HEK293 (cell line): ENCODE measurements around the gene ATP6V0A1.

Source experiments
- BCL11B ChIP-seq: fragments of 450-650 bp; formaldehyde crosslinking; IDR thresholded peaks from 2 replicates; pipeline ENCODE4 v1.5.1; 2016; ENCODE audit warnings: low read depth, missing biosample characterization, missing genetic modification characterization
- BCL6B ChIP-seq: fragments of 450-650 bp; formaldehyde crosslinking; IDR thresholded peaks from 2 replicates; pipeline ENCODE4 v1.5.1; 2017; ENCODE audit warnings: missing biosample characterization, missing genetic modification characterization
- EGR2 ChIP-seq: fragments of 450-650 bp; formaldehyde crosslinking; IDR thresholded peaks from 2 replicates; pipeline ENCODE4 v1.5.1; 2016; ENCODE audit warnings: low read depth, missing biosample characterization, missing genetic modification characterization
- FEZF1 ChIP-seq: fragments of 450-650 bp; formaldehyde crosslinking; IDR thresholded peaks from 2 replicates; pipeline ENCODE4 v1.5.1; 2016; ENCODE audit warnings: missing biosample characterization, missing genetic modification characterization
- HOXA7 ChIP-seq: sonication (generic); formaldehyde crosslinking; IDR thresholded peaks from 2 replicates; pipeline ENCODE4 v1.8.1; 2022; ENCODE audit warnings: missing genetic modification reagents, borderline replicate concordance
- MEIS1 ChIP-seq: sonication (generic); formaldehyde crosslinking; IDR thresholded peaks from 2 replicates; pipeline ENCODE4 v1.8.1; 2022; ENCODE audit warnings: missing genetic modification reagents, mild to moderate bottlenecking, borderline replicate concordance
- MYNN ChIP-seq: fragments of 450-650 bp; formaldehyde crosslinking; IDR thresholded peaks from 2 replicates; pipeline ENCODE4 v1.5.1; 2016; ENCODE audit warnings: missing biosample characterization, missing genetic modification characterization, borderline replicate concordance
- PRDM1 ChIP-seq: fragments of 450-650 bp; formaldehyde crosslinking; IDR thresholded peaks from 2 replicates; pipeline ENCODE4; 2016; ENCODE audit warnings: missing biosample characterization, missing genetic modification characterization
- PRDM2 ChIP-seq: fragments of 450-650 bp; formaldehyde crosslinking; IDR thresholded peaks from 2 replicates; pipeline ENCODE4 v1.5.1; 2016; ENCODE audit warnings: missing biosample characterization, missing genetic modification characterization, borderline replicate concordance
- PRDM6 ChIP-seq: fragments of 450-650 bp; formaldehyde crosslinking; IDR thresholded peaks from 2 replicates; pipeline ENCODE4 v1.5.1; 2017; ENCODE audit warnings: missing biosample characterization, missing genetic modification characterization
- ZBTB48 ChIP-seq: fragments of 450-650 bp; formaldehyde crosslinking; IDR thresholded peaks from 2 replicates; pipeline ENCODE4 v1.5.1; 2016; ENCODE audit warnings: missing biosample characterization, missing genetic modification characterization
- ZFHX2 ChIP-seq: fragments of 450-650 bp; formaldehyde crosslinking; conservative IDR thresholded peaks from 2 replicates; pipeline ENCODE4 v1.5.1; 2016; ENCODE audit warnings: missing biosample characterization, missing genetic modification characterization
- ZFP41 ChIP-seq: fragments of 450-650 bp; formaldehyde crosslinking; IDR thresholded peaks from 2 replicates; pipeline ENCODE4 v1.5.1; 2016; ENCODE audit warnings: missing biosample characterization, missing genetic modification characterization, borderline replicate concordance
- ZNF354C ChIP-seq: fragments of 450-650 bp; formaldehyde crosslinking; IDR thresholded peaks from 2 replicates; pipeline ENCODE4 v1.5.1; 2016; ENCODE audit warnings: missing biosample characterization, missing genetic modification characterization, low read depth, borderline replicate concordance
- ZNF48 ChIP-seq: fragments of 450-650 bp; formaldehyde crosslinking; IDR thresholded peaks from 2 replicates; pipeline ENCODE4 v1.5.1; 2016; ENCODE audit warnings: missing biosample characterization, missing genetic modification characterization
- ZNF521 ChIP-seq: fragments of 450-650 bp; formaldehyde crosslinking; IDR thresholded peaks from 2 replicates; pipeline ENCODE4 v1.5.1; 2017; ENCODE audit warnings: missing biosample characterization, mild to moderate bottlenecking, missing genetic modification characterization
- ZNF530 ChIP-seq: fragments of 450-650 bp; formaldehyde crosslinking; IDR thresholded peaks from 2 replicates; pipeline ENCODE4 v1.5.1; 2016; ENCODE audit warnings: low read depth, missing biosample characterization, missing genetic modification characterization
- ZNF571 ChIP-seq: fragments of 450-650 bp; formaldehyde crosslinking; IDR thresholded peaks from 2 replicates; pipeline ENCODE4 v1.5.0; 2017; ENCODE audit warnings: missing biosample characterization, missing genetic modification characterization
- ZNF610 ChIP-seq: fragments of 450-650 bp; formaldehyde crosslinking; IDR thresholded peaks from 2 replicates; pipeline ENCODE4 v1.5.1; 2016; ENCODE audit warnings: missing biosample characterization, missing genetic modification characterization, borderline replicate concordance
- ZNF692 ChIP-seq: fragments of 450-650 bp; formaldehyde crosslinking; IDR thresholded peaks from 2 replicates; pipeline ENCODE4 v1.5.1; 2016; ENCODE audit warnings: missing biosample characterization, missing genetic modification characterization
- ZNF791 ChIP-seq: fragments of 450-650 bp; formaldehyde crosslinking; IDR thresholded peaks from 2 replicates; pipeline ENCODE4 v1.5.1; 2016; ENCODE audit warnings: missing biosample characterization, missing genetic modification characterization
- ZNF843 ChIP-seq: fragments of 450-650 bp; formaldehyde crosslinking; IDR thresholded peaks from 2 replicates; pipeline ENCODE4 v1.5.1; 2016; ENCODE audit warnings: missing biosample characterization, missing genetic modification characterization
- ZSCAN16 ChIP-seq: fragments of 450-650 bp; formaldehyde crosslinking; IDR thresholded peaks from 2 replicates; pipeline ENCODE4 v1.5.1; 2016; ENCODE audit warnings: missing biosample characterization, missing genetic modification characterization
- TF ChIP-seq, protein P1 (sequence below): fragments of 450-650 bp; formaldehyde crosslinking; IDR thresholded peaks from 2 replicates; pipeline ENCODE4 v1.5.1; 2016; ENCODE audit warnings: missing biosample characterization, missing genetic modification characterization
- TF ChIP-seq, protein P2 (sequence below): fragments of 450-650 bp; formaldehyde crosslinking; IDR thresholded peaks from 2 replicates; pipeline ENCODE4 v1.5.1; 2016; ENCODE audit warnings: missing biosample characterization, missing genetic modification characterization

ATP6V0A1 gene

GRCh38 chr17:42458497-42459255 is at the start of gene ATP6V0A1 (continued):
- TF ChIP-seq ZNF610 (tag by site-specific recombination) (0 out of 2 replicates have a peak, but pooled peaks have one; percentile 50), ZNF354C (no peak), PRDM2 (tag by site-specific recombination) (no peak), FEZF1 (no peak), BCL11B (tag by site-specific recombination) (peak; percentile 97), PRDM6 (tag by site-specific recombination) (no peak), HOXA7 (CRISPR knock-in tag) (no peak), ZNF521 (tag by site-specific recombination) (no peak), MYNN (tag by site-specific recombination) (no peak), ZBTB48 (no peak), ZFP41 (tag by site-specific recombination) (no peak), ZFHX2 (tag by site-specific recombination) (peak; percentile 61), ZNF843 (tag by site-specific recombination) (peak; percentile 35; the same call in 1 of the 2 replicates), ZNF48 (no peak), ZNF791 (tag by site-specific recombination) (no peak), ZNF571 (tag by site-specific recombination) (no peak), ZNF530 (tag by site-specific recombination) (no peak), ZNF692 (tag by site-specific recombination) (no peak), PRDM1 (tag by site-specific recombination) (no peak), EGR2 (tag by site-specific recombination) (peak; percentile 28), MEIS1 (no peak), BCL6B (tag by site-specific recombination) (no peak), ZSCAN16 (tag by site-specific recombination) (no peak)
- TF ChIP-seq, protein P1, sequence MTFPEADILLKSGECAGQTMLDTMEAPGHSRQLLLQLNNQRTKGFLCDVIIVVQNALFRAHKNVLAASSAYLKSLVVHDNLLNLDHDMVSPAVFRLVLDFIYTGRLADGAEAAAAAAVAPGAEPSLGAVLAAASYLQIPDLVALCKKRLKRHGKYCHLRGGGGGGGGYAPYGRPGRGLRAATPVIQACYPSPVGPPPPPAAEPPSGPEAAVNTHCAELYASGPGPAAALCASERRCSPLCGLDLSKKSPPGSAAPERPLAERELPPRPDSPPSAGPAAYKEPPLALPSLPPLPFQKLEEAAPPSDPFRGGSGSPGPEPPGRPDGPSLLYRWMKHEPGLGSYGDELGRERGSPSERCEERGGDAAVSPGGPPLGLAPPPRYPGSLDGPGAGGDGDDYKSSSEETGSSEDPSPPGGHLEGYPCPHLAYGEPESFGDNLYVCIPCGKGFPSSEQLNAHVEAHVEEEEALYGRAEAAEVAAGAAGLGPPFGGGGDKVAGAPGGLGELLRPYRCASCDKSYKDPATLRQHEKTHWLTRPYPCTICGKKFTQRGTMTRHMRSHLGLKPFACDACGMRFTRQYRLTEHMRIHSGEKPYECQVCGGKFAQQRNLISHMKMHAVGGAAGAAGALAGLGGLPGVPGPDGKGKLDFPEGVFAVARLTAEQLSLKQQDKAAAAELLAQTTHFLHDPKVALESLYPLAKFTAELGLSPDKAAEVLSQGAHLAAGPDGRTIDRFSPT (tag by site-specific recombination), result no peak
- TF ChIP-seq, protein P2, sequence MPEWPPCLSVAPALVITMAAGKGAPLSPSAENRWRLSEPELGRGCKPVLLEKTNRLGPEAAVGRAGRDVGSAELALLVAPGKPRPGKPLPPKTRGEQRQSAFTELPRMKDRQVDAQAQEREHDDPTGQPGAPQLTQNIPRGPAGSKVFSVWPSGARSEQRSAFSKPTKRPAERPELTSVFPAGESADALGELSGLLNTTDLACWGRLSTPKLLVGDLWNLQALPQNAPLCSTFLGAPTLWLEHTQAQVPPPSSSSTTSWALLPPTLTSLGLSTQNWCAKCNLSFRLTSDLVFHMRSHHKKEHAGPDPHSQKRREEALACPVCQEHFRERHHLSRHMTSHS (tag by site-specific recombination), result no peak
